Measurements from ENCODE around the gene KCNC4. TPM values are rescaled to one million over a fixed set of nuclear protein-coding genes. Genes with fewer than 3 reads are reported as not detected.
A peak's percentile ranks its signal among the peaks of the same experiment; 100 is the strongest.

KCNC4 gene
- total and polyA plus RNA-seq, 2 of the 13 experiments (the other 11 are each of a cell fraction or from before 2014, with no cell fraction given), result 0.24 to 0.66 TPM

DNA sequence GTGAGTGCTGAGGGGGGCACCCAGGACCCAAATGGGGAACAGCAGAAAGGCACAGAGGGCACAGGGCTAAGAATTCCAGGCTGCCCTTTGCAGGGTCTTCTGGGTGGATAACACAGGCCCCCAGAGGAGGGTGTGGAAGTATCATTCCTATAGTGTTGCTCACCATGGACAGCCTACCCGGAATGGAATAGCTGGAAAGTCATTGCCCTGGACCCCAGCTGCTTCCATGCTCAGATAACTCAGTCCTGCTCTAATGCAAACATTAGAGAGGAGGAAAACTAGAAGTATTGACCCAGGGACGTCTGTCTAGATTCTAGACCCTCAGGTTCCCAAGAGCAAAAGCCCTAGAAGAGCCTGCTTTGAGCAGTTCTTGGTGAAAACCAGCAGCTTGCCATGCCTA lies 35.2 kb upstream of the KCNC4 start (continued):
- TF ChIP-seq, protein P1, sequence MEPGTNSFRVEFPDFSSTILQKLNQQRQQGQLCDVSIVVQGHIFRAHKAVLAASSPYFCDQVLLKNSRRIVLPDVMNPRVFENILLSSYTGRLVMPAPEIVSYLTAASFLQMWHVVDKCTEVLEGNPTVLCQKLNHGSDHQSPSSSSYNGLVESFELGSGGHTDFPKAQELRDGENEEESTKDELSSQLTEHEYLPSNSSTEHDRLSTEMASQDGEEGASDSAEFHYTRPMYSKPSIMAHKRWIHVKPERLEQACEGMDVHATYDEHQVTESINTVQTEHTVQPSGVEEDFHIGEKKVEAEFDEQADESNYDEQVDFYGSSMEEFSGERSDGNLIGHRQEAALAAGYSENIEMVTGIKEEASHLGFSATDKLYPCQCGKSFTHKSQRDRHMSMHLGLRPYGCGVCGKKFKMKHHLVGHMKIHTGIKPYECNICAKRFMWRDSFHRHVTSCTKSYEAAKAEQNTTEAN (CRISPR knock-in tag; conservative IDR thresholded peaks at IDR 0.05), result no peak
- no peak for TF ChIP-seq CCDC6 (CRISPR knock-in tag; IDR thresholded peaks at IDR 0.05)
- TF ChIP-seq ZNF121 (CRISPR knock-in tag; IDR thresholded peaks at IDR 0.05), result no peak
- TF ChIP-seq NR3C1 (CRISPR knock-in tag; IDR thresholded peaks at IDR 0.05), result no peak
- no peak for TF ChIP-seq SMAD9 (CRISPR knock-in tag; IDR thresholded peaks at IDR 0.05)
- TF ChIP-seq, protein P2, sequence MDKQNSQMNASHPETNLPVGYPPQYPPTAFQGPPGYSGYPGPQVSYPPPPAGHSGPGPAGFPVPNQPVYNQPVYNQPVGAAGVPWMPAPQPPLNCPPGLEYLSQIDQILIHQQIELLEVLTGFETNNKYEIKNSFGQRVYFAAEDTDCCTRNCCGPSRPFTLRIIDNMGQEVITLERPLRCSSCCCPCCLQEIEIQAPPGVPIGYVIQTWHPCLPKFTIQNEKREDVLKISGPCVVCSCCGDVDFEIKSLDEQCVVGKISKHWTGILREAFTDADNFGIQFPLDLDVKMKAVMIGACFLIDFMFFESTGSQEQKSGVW (CRISPR knock-in tag; IDR thresholded peaks at IDR 0.05; ENCODE audit: borderline replicate concordance), result no peak
- TF ChIP-seq ZNF430 (CRISPR knock-in tag; IDR thresholded peaks at IDR 0.05), result no peak

DNA sequence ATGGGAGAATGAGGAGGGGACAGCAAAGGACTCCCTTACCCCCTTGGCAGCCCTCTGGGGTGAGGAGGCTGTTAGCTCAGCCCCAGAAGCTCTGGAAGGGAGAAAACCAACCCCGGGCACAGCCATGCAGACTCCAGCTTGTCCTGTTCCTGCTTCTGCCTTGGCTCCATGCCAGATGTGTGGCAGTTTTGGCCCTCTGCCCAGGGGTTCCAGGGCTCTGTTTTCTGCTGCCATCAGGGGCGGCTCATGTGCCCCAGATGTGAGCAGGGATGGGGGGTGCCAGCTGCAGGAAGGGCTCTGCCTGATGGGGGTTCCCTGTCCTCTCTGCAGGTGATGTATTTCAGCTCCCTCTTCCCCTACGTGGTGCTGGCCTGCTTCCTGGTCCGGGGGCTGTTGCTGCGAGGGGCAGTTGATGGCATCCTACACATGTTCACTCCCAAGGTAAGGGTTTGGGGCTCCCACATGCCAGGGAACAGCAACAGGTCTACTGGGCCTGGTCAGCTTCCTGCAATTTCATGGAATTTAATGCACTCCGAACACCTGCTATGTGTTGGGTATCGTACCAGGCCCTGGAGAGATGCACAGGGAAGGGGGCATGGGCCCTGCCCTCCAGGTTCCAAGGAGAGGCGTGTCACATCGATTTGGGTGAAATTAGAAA lies 33.7 kb upstream of the KCNC4 start:
- WGBS (ENCODE audit: low lambda C conversion rate), result 0% methylated on average over 7 of the region's 9 CpGs
- CTCF ChIA-PET (ENCODE audit: low intra/inter-chr PET ratio, low total read pairs), result no interaction called here

More for the DNA sequence above, 33.7 kb upstream of the KCNC4 start:
- Histone ChIP-seq H3K9me3 (ENCODE audit: low read length) (no peaks in the 10 kb centered on the region), H3K79me2 (ENCODE audit: insufficient read depth, low read length) (no peaks in the 10 kb centered on the region), H3K27me3 (ENCODE audit: control insufficient read depth in 1 of 2, insufficient read depth in 2 of 2, low read length in 2 of 2) (peaks cover 4 to 32% of the 10 kb centered on the region in 2 experiments; a peak in 4 of 5 replicates), H4K20me1 (ENCODE audit: insufficient read depth, low read length) (no peaks in the 10 kb centered on the region), H3K9ac (ENCODE audit: insufficient read depth, low read depth, low read length) (no peak overlapping the region), H3K4me3 (replicated peaks in 1 of 3; ENCODE audit: insufficient read depth in 1 of 3, low read depth in 2 of 3, low read length in 3 of 3) (no peak overlapping the region), H3K36me3 (replicated peaks in 1 of 2; ENCODE audit: control insufficient read depth in 1 of 2, insufficient read depth in 2 of 2, low read length in 2 of 2) (no peaks in the 10 kb centered on the region), H2AFZ (ENCODE audit: low read length) (no peak overlapping the region), H3K4me2 (ENCODE audit: low read depth, low read length) (no peak overlapping the region), H3K27ac (ENCODE audit: extremely low read length, insufficient read depth, low read length) (no peak overlapping the region), H3K4me1 (ENCODE audit: insufficient read depth, low read length) (no peaks in the 10 kb centered on the region)
- FAIRE-seq (no peak), DNase-seq (ENCODE audit: low spot score) (no peak), ATAC-seq (no peak)
- in situ Hi-C loops (cut with HindIII; ENCODE audit: extremely low pct_ligation_motif_present, low pct_unique_long_range_greater_than_20kb), result no loop called here
- peak; percentile 71; the same call in 1 of the 2 replicates for TF ChIP-seq LCORL (IDR thresholded peaks at IDR 0.05)
- no peak for TF ChIP-seq LCORL (CRISPR knock-in tag; IDR thresholded peaks at IDR 0.05)
- no peak for TF ChIP-seq HMGA1 (CRISPR knock-in tag; conservative IDR thresholded peaks at IDR 0.05)
- no peak for TF ChIP-seq ZNF563 (CRISPR knock-in tag; IDR thresholded peaks at IDR 0.05)
- TF ChIP-seq RCOR2 (CRISPR knock-in tag; IDR thresholded peaks at IDR 0.05), result no peak
- TF ChIP-seq NAIF1 (CRISPR knock-in tag; IDR thresholded peaks at IDR 0.05; ENCODE audit: borderline replicate concordance), result no peak
- no peak for TF ChIP-seq YEATS2 (CRISPR knock-in tag; IDR thresholded peaks at IDR 0.05; ENCODE audit: borderline replicate concordance)
- TF ChIP-seq, protein P3, sequence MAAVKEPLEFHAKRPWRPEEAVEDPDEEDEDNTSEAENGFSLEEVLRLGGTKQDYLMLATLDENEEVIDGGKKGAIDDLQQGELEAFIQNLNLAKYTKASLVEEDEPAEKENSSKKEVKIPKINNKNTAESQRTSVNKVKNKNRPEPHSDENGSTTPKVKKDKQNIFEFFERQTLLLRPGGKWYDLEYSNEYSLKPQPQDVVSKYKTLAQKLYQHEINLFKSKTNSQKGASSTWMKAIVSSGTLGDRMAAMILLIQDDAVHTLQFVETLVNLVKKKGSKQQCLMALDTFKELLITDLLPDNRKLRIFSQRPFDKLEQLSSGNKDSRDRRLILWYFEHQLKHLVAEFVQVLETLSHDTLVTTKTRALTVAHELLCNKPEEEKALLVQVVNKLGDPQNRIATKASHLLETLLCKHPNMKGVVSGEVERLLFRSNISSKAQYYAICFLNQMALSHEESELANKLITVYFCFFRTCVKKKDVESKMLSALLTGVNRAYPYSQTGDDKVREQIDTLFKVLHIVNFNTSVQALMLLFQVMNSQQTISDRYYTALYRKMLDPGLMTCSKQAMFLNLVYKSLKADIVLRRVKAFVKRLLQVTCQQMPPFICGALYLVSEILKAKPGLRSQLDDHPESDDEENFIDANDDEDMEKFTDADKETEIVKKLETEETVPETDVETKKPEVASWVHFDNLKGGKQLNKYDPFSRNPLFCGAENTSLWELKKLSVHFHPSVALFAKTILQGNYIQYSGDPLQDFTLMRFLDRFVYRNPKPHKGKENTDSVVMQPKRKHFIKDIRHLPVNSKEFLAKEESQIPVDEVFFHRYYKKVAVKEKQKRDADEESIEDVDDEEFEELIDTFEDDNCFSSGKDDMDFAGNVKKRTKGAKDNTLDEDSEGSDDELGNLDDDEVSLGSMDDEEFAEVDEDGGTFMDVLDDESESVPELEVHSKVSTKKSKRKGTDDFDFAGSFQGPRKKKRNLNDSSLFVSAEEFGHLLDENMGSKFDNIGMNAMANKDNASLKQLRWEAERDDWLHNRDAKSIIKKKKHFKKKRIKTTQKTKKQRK (IDR thresholded peaks at IDR 0.05; ENCODE audit: low read length), result no peak
- BruUV-seq (replicated peaks), result no TSS peak
- POLR2A ChIA-PET, result no interaction called here
- intact Hi-C loops (cut with micrococcal nuclease; ENCODE audit: unreplicated experiment), result no loop called here
